ENCODE results near the gene BGLAP. TPM values are rescaled to one million over a fixed set of nuclear protein-coding genes. Genes with fewer than 3 reads are reported as not detected.
A peak's percentile ranks its signal among the peaks of the same experiment; 100 is the strongest.

BGLAP gene
- total and polyA plus RNA-seq, 2 donors (not counting 1 experiment from before 2014, with no cell fraction given), result 3.1 to 7.4 TPM

- ChIA-PET CTCF (interaction anchor here (1.7 to 2.1 kb wide), 3 partner anchors 18 to 39 kb away, joined by 7 to 8 read pairs (median 8); partner anchors contain the start of gene PMF1), POLR2A (interaction anchor here (1.0 to 1.1 kb wide), 2 partner anchors 19 to 47 kb away, joined by 4 to 8 read pairs; partner anchors contain the start of gene PMF1)
- peaks cover 0 to under 1% (median 0%) of the 10 kb centered on the region in 3 donors for H3K9me3 ChIP-seq (ENCODE audit: control extremely low read depth in 1 of 3, control insufficient read depth in 2 of 3, insufficient read depth in 1 of 3, low read length in 2 of 3)
- Mint-ChIP-seq H3K4me3 (peak overlapping the region; percentile 92), H3K4me1 (peaks cover 40% of the 10 kb centered on the region), H3K27ac (peak overlapping the region; percentile 78), H3K9me3 (ENCODE audit: insufficient read depth) (no peaks in the 10 kb centered on the region), H3K27me3 (no peaks in the 10 kb centered on the region)
- 15% methylated on average over 14 of the region's 14 CpGs for WGBS (ENCODE audit: insufficient coverage)
- TF ChIP-seq CTCF (IDR thresholded peaks at IDR 0.05) (no peak), EZH2 (IDR thresholded peaks at IDR 0.05; ENCODE audit: borderline replicate concordance, insufficient read depth, low read depth, low read length, poor library complexity, severe bottlenecking) (no peak)
- peaks cover 54% of the 10 kb centered on the region for H3K79me2 ChIP-seq (ENCODE audit: control insufficient read depth, insufficient read depth, low read length)
- peak overlapping the region; percentile 53 to 79 for H3K27ac ChIP-seq (ENCODE audit: low read length in 2 of 2)
- peaks cover 0 to 23% of the 10 kb centered on the region in 2 experiments for H3K36me3 ChIP-seq (replicated peaks in 1 of 2; ENCODE audit: control extremely low read depth in 1 of 2, control insufficient read depth in 1 of 2, extremely low read depth in 1 of 2, insufficient read depth in 2 of 2, low read length in 1 of 2)
- H4K20me1 ChIP-seq (ENCODE audit: control insufficient read depth, insufficient read depth, low read length, poor library complexity, severe bottlenecking), result peaks cover 18% of the 10 kb centered on the region
- DNase-seq, result no peak
- peak overlapping the region; percentile 84 for H3K9ac ChIP-seq (ENCODE audit: low read length)
- peaks cover 10 to 14% of the 10 kb centered on the region in 2 donors for H3K4me1 ChIP-seq (ENCODE audit: control insufficient read depth in 2 of 2, insufficient read depth in 2 of 2, low read length in 2 of 2)
- no peaks in the 10 kb centered on the region for H3K27me3 ChIP-seq (replicated peaks in 1 of 4; ENCODE audit: control extremely low read depth in 1 of 4, control insufficient read depth in 3 of 4, insufficient read depth in 4 of 4, low read length in 3 of 4)
- H2AFZ ChIP-seq (ENCODE audit: insufficient read depth, low read depth, low read length, poor library complexity, severe bottlenecking), result peak overlapping the region; percentile 87
- intact Hi-C loops (cut with micrococcal nuclease), result loop anchor here (1.0 to 5.0 kb wide), 6 partner anchors 19 to 337 kb away; partner anchors contain the start of genes CCT3, GON4L, PMF1 and SMG5
- peak overlapping the region; percentile 61 to 94 (median 83) for H3K4me3 ChIP-seq (ENCODE audit: control extremely low read depth in 1 of 5, extremely low read depth in 1 of 5, insufficient read depth in 1 of 5, low read depth in 2 of 5, low read length in 4 of 5)
- peak overlapping the region; percentile 88 for H3K4me2 ChIP-seq (replicated peaks; ENCODE audit: low read depth, low read length, poor library complexity, severe bottlenecking)
- no peak for ATAC-seq (ENCODE audit: low read depth)
Measured at GRCh38 chr1:156194300-156194652, 47.7 kb upstream of the BGLAP start.

- TF ChIP-seq EZH2 (IDR thresholded peaks at IDR 0.05; ENCODE audit: borderline replicate concordance, insufficient read depth, low read depth, low read length, poor library complexity, severe bottlenecking), result no peak
- no peak for TF ChIP-seq CTCF (IDR thresholded peaks at IDR 0.05)
- H4K20me1 ChIP-seq (ENCODE audit: control insufficient read depth, insufficient read depth, low read length, poor library complexity, severe bottlenecking), result peaks cover 29% of the 10 kb centered on the region
- Mint-ChIP-seq H3K27me3 (no peaks in the 10 kb centered on the region), H3K4me3 (peak overlapping the region; percentile 63), H3K9me3 (ENCODE audit: insufficient read depth) (no peaks in the 10 kb centered on the region), H3K4me1 (peaks cover 47% of the 10 kb centered on the region), H3K27ac (no peak overlapping the region)
- no peaks in the 10 kb centered on the region for H3K27me3 ChIP-seq (replicated peaks in 1 of 4; ENCODE audit: control extremely low read depth in 1 of 4, control insufficient read depth in 3 of 4, insufficient read depth in 4 of 4, low read length in 3 of 4)
- no peak overlapping the region for H3K4me2 ChIP-seq (replicated peaks; ENCODE audit: low read depth, low read length, poor library complexity, severe bottlenecking)
- H3K9ac ChIP-seq (ENCODE audit: low read length), result no peak overlapping the region
- H3K4me3 ChIP-seq (ENCODE audit: control extremely low read depth in 1 of 5, extremely low read depth in 1 of 5, insufficient read depth in 1 of 5, low read depth in 2 of 5, low read length in 4 of 5), result no peak overlapping the region
- ATAC-seq (ENCODE audit: low read depth) (no peak), DNase-seq (no peak)
- H3K36me3 ChIP-seq (replicated peaks in 1 of 2; ENCODE audit: control extremely low read depth in 1 of 2, control insufficient read depth in 1 of 2, extremely low read depth in 1 of 2, insufficient read depth in 2 of 2, low read length in 1 of 2), result peaks cover 0 to 35% of the 10 kb centered on the region in 2 experiments
- H2AFZ ChIP-seq (ENCODE audit: insufficient read depth, low read depth, low read length, poor library complexity, severe bottlenecking), result no peak overlapping the region
- CTCF ChIA-PET, result interaction anchor here (5.7 kb wide), 1 partner anchor 30 kb away, joined by 27 read pairs; no protein-coding TSS in a partner anchor
- H3K9me3 ChIP-seq (ENCODE audit: control extremely low read depth in 1 of 3, control insufficient read depth in 2 of 3, insufficient read depth in 1 of 3, low read length in 2 of 3), result no peaks in the 10 kb centered on the region
- no peak overlapping the region for H3K27ac ChIP-seq (ENCODE audit: low read length in 2 of 2)
- peaks cover 67% of the 10 kb centered on the region for H3K79me2 ChIP-seq (ENCODE audit: control insufficient read depth, insufficient read depth, low read length)
- WGBS (ENCODE audit: insufficient coverage), result 83% methylated on average over 4 of the region's 4 CpGs
- POLR2A ChIA-PET, result no interaction called here
- peaks cover 10 to 14% of the 10 kb centered on the region in 2 donors for H3K4me1 ChIP-seq (ENCODE audit: control insufficient read depth in 2 of 2, insufficient read depth in 2 of 2, low read length in 2 of 2)
- intact Hi-C loops (cut with micrococcal nuclease), result no loop called here
Measured at GRCh38 chr1:156195853-156196252, 46.1 kb upstream of the BGLAP start.

Measured in B cell (primary cell).